Hematopoietic multipotent progenitor cell treated with erythropoietin and hydrocortisone succinate and interleukin-3 and kit ligand, for 8 days (in vitro differentiated cells): ENCODE results near the gene TMCO4.
"Not testable (repeated sequence)": the region's sequence is repeated elsewhere in the genome, so short reads cannot be mapped to it uniquely, and the experiment has no call there.

Experiments
- DNase-seq: peaks from one replicate; pipeline ENCODE4 v3.0.0-alpha.2; 2015

TMCO4 gene

GRCh38 chr1:19799230-19800075 is at the start of gene TMCO4:
TMCO4 (minus strand) TSS chr1:19799916; CDS start chr1:19780758, 19,158 bp downstream.
- peak; percentile 63 for DNase-seq

- not testable (repeated sequence) for DNase-seq
These were observed 49.6 kb upstream of the TMCO4 start for GRCh38 chr1:19849307-19849706.

- DNase-seq: not testable (repeated sequence)
These were observed 47.6 kb upstream of the TMCO4 start for GRCh38 chr1:19847334-19847733.

- DNase-seq: no peak
These were observed 46.6 kb upstream of the TMCO4 start for GRCh38 chr1:19846338-19846737.

GRCh38 chr1:19845555-19845954 is 45.8 kb upstream of the TMCO4 start:
- no peak for DNase-seq

GRCh38 chr1:19844731-19845495 is 45.2 kb upstream of the TMCO4 start:
- no peak for DNase-seq

GRCh38 chr1:19840228-19840627 is 40.5 kb upstream of the TMCO4 start:
- DNase-seq: no peak

- no peak for DNase-seq
These were observed 38.1 kb upstream of the TMCO4 start for GRCh38 chr1:19837866-19838265.

- DNase-seq: no peak
These were observed 35.9 kb upstream of the TMCO4 start for GRCh38 chr1:19835578-19835977.

- no peak for DNase-seq
These were observed 31.7 kb upstream of the TMCO4 start for GRCh38 chr1:19831441-19831840.

GRCh38 chr1:19828546-19828945 is 28.8 kb upstream of the TMCO4 start:
- DNase-seq: no peak

GRCh38 chr1:19825298-19825697 is 25.6 kb upstream of the TMCO4 start:
- DNase-seq: no peak

GRCh38 chr1:19824541-19824940 is 24.8 kb upstream of the TMCO4 start:
- DNase-seq: no peak

- DNase-seq: no peak
These were observed 24.3 kb upstream of the TMCO4 start for GRCh38 chr1:19824036-19824435.

GRCh38 chr1:19819701-19820100 is 20.0 kb upstream of the TMCO4 start:
- DNase-seq: no peak

- no peak for DNase-seq
These were observed 18.6 kb upstream of the TMCO4 start for GRCh38 chr1:19818324-19818723.

- no peak for DNase-seq
These were observed 17.4 kb upstream of the TMCO4 start for GRCh38 chr1:19817160-19817559.

- not testable (repeated sequence) for DNase-seq
These were observed 17.0 kb upstream of the TMCO4 start for GRCh38 chr1:19816737-19817086.

GRCh38 chr1:19815801-19816736 is 16.4 kb upstream of the TMCO4 start:
- no peak for DNase-seq

- DNase-seq: no peak
These were observed 15.2 kb upstream of the TMCO4 start, which contains the start of gene RNF186 for GRCh38 chr1:19814681-19815503. RNF186 (minus strand) TSS chr1:19815283; CDS start chr1:19815101, 182 bp downstream.

GRCh38 chr1:19814244-19814661 is 14.5 kb upstream of the TMCO4 start:
- DNase-seq: no peak

GRCh38 chr1:19813643-19813960 is 13.9 kb upstream of the TMCO4 start:
- no peak for DNase-seq
